Neural crest cell (in vitro differentiated cells): Measurements from ENCODE around the gene TYMP. TPM values are rescaled to one million over a fixed set of nuclear protein-coding genes. Genes with fewer than 3 reads are reported as not detected.

Source experiments
- DNase-seq: peaks from one replicate; pipeline ENCODE4 v3.0.0; 2021; ENCODE audit warnings: low read depth, mixed read lengths, low spot score
- H3K27ac Mint-ChIP-seq: one replicate; pipeline ENCODE4 v1.8.0; 2021; ENCODE audit warnings: mild to moderate bottlenecking, mixed read lengths; ENCODE audit not compliant: unreplicated experiment
- H3K27me3 Mint-ChIP-seq: 2 replicates; pipeline ENCODE4 v1.8.0; 2021; ENCODE audit warnings: low read depth, mild to moderate bottlenecking, mixed read lengths
- H3K36me3 Mint-ChIP-seq: 2 replicates; pipeline ENCODE4 v1.8.0; 2021; ENCODE audit warnings: low read depth, mild to moderate bottlenecking, mixed read lengths
- H3K4me1 Mint-ChIP-seq: 2 replicates; pipeline ENCODE4 v1.8.0; 2021; ENCODE audit warnings: mixed read lengths
- H3K4me3 Mint-ChIP-seq: one replicate; pipeline ENCODE4 v1.8.0; 2021; ENCODE audit warnings: mild to moderate bottlenecking, mixed read lengths
- H3K9me3 Mint-ChIP-seq: 2 replicates; pipeline ENCODE4 v1.8.0; 2021; ENCODE audit warnings: mixed read lengths
- CTCF ChIP-seq: fragments of 200-600 bp; sonication (generic); conservative IDR thresholded peaks from 2 replicates; pipeline ENCODE4 v1.5.0; 2021; ENCODE audit warnings: antibody characterized with exemption, mild to moderate bottlenecking
- total RNA-seq: library from RNA; stranded (reverse); gene quantifications from 2 replicates; pipeline ENCODE4 v1.2.1, GENCODE V29; 2021

TYMP gene
- total RNA-seq, 1 donor from 2014 or later, result 0.86 TPM

DNA sequence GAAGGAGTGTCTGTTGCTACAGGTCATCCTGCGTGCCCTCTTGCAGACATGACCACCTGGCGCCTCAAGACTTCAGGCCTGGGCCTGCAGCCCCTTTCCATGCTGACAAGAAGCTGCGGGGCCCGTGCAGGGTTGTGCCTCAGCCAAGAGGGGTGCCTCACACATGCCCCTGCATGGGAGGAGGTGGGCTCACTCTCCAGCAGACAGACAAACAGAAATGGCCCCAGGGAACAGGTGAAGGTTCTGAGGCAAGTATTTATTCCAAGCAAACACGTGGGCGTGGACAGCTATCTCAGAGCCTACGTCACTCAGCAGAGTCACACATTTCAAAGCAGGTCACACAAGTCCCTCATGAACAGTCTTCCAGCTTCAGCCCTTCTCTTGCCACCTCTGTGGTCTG is 38.8 kb upstream of the TYMP start:
- Mint-ChIP-seq H3K27ac (no peak overlapping the region), H3K4me3 (no peak overlapping the region), H3K27me3 (peaks cover 7% of the 10 kb centered on the region), H3K9me3 (no peaks in the 10 kb centered on the region), H3K36me3 (peaks cover 2% of the 10 kb centered on the region), H3K4me1 (peaks cover 3% of the 10 kb centered on the region)
- TF ChIP-seq CTCF, result no peak
- no peak for DNase-seq

DNA sequence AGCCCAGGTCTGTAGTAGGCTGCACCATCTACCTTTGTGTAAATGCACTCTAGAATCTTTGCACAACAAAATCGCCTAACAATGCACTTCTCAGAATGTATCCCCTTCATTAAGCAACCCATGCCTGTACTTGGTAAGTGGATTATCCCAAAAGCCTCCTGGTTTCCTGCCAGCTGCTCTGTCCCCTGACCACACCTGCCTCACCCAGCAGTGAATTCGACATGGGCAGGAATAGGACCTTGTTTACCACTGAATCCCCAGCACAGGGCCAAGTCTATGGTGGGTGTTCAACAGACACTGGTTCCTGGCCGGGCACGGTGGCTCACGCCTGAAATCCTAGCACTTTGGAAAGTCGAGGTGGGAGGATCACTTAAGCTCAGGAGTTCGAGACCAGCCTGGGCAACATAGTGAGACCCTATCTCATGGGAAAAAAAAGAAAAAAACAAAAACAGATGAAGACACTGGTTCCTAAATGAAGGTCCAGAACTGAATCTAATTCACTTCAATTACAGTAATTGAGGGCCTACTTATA is 38.0 kb upstream of the TYMP start:
- TF ChIP-seq CTCF, result no peak
- Mint-ChIP-seq H3K4me1 (peaks cover 11% of the 10 kb centered on the region), H3K27me3 (peaks cover 15% of the 10 kb centered on the region), H3K36me3 (peaks cover 2% of the 10 kb centered on the region), H3K4me3 (no peak overlapping the region), H3K9me3 (no peaks in the 10 kb centered on the region), H3K27ac (no peak overlapping the region)
- DNase-seq, result no peak

DNA sequence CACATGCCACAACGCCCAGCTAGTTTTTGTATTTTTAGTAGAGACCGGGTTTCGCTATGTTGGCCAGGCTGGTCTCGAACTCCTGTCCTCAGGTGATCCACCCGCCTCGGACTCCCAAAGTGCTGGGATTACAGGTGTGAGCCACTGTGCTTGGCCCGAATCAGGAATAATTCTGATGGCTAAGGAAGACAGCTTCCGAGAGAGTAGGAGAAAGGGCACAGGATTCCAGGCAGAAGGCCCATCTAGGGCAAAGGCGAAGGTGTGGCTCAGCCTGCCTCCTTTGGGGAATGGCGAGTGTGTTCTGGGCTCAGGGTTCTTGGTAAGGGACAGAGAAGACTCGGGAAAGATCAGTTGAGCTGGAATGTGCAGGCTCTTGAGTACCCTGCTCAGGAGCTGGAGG is 34.5 kb upstream of the TYMP start:
- H3K27me3 Mint-ChIP-seq, result peaks cover 31% of the 10 kb centered on the region
- peaks cover under 1% of the 10 kb centered on the region for H3K36me3 Mint-ChIP-seq
- no peak overlapping the region for H3K27ac Mint-ChIP-seq
- H3K4me3 Mint-ChIP-seq, result no peak overlapping the region
- no peak for TF ChIP-seq CTCF
- DNase-seq, result no peak
- H3K9me3 Mint-ChIP-seq, result no peaks in the 10 kb centered on the region
- peaks cover 16% of the 10 kb centered on the region for H3K4me1 Mint-ChIP-seq

DNA sequence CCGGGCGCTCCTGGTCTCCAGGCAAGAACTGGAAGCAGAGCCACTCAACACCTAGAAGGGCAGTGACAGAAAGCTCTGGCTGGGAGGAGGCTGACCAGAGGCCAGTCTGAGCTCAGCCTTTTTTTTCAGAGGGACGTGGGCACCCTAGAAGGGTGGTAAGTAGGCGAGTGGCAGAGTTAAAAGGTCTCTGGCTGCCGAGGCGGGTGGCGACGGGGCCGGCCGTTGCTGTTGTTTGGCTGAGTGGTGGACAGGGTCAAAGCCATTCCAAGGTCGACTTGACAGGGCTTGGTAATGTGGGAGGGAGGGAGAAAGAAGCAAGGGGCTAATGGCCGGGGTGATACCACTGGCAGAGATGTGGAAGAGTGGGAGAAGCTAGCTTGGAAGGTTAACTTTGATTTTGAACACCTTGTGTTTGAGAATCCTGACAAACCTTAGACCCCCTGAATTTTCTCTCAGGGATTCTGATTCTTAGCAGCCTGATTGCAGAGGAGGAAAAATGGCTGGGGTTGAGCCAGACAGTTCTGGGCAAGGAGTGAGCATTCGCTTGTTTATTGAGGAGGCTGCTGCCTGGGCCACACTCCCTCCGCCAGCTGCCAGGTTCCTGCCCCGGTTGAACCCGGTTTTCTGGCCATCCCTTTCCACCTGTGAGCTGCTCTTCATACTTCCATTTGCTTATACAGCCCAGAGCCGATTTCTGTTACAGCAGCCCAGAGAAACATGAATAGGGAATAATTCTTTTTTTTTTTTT is 33.8 kb upstream of the TYMP start:
- Mint-ChIP-seq H3K27me3 (peaks cover 38% of the 10 kb centered on the region), H3K4me1 (peaks cover 16% of the 10 kb centered on the region), H3K9me3 (no peaks in the 10 kb centered on the region), H3K4me3 (peak overlapping the region; percentile 98), H3K36me3 (no peaks in the 10 kb centered on the region), H3K27ac (no peak overlapping the region)
- DNase-seq, result no peak
- no peak for TF ChIP-seq CTCF

DNA sequence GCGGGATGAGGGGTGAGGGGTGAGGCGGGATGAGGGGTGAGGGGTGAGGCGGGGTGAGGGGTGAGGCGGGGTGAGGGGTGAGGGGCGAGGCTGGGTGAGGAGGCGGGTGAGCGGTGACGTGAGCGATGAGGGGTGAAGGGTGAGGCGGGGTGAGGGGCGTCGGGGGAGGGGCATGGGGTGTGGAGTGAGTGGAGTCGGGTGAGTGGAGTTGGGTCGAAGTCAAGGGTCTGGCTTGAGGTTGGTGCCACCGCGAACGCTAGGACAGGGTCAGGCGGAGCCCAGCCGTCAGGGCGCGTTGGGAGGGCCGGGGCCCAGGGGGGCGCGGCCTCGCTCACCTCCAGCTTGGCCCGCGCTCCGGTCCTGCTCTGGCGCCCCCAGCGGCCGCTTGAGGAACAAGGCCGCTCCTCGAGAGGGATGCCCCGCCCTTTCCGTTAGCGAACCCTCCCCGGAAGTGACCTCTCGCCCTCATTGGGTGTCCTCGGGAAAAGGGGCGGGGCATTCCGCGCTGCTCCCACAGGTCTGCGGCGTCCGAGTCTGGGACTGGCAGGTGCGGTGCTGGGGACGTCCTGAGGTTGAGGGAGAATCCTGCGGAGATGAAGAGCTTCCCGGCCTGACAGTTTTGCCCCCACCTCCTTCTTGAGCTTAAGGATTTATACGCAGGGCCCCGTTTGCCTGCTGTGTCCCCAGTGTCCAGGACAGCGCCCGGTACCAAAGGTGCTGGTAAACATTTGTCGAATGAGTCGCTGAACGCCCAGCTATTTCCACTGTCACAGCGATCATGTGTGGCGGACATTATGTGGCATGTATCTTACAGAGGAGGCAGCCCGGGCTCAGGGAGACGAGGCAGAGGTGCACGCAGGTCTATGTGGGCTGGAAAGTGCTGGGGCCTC is 33.0 kb upstream of the TYMP start, which contains the start of gene SYCE3:
SYCE3 (minus strand) TSS at position 397 of the 890 bp plus-strand sequence. CDS start 6,514 bp downstream, outside the sequence.
- Mint-ChIP-seq H3K4me3 (peak within 1 kb of the TSS; percentile 98), H3K9me3 (no peaks in the 10 kb centered on the region), H3K27me3 (peaks cover 43% of the 10 kb centered on the region), H3K4me1 (peaks cover 16% of the 10 kb centered on the region), H3K27ac (no peak within 1 kb of the TSS), H3K36me3 (no peaks in the 10 kb centered on the region)
- peak; percentile 97 for TF ChIP-seq CTCF
- peak; percentile 99 for DNase-seq
